Activated T-cell treated with anti-CD3 and anti-CD28 coated beads for 48 hours (primary cell): ENCODE data around the gene ZNF593.

Experiments
- DNase-seq: peaks from one replicate; pipeline ENCODE4 v3.0.0-alpha.2; 2020; ENCODE audit warnings: low read depth

Gene ZNF593

GRCh38 chr1:26210147-26210870 lies 40.6 kb downstream of the ZNF593 start:
- no peak for DNase-seq

DNA sequence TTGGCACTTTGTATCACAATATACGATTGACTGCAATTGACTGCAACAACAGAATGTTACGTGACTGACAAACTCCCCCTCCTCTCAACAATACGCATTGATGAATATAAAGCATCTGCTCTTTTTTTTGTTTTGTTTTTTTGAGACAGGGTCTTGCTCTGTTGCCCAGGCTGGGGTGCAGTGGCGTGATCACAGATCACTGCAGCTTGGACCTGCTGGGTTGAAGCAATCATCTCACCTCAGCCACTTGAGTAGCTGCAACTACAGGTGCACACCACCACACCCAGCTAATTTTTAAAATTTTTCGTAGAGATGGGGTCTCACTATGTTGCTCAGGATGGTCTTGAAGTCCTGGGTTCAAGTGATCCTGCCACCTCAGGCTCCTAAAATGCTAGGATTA lies 43.0 kb downstream of the ZNF593 start:
- no peak for DNase-seq

GRCh38 chr1:26213335-26213905 lies 43.7 kb downstream of the ZNF593 start:
- no peak for DNase-seq

GRCh38 chr1:26215246-26215645 lies 45.5 kb downstream of the ZNF593 start:
- DNase-seq, result no peak

- DNase-seq, result no peak
Observed at GRCh38 chr1:26218906-26219494, 49.3 kb downstream of the ZNF593 start.
